Epithelial cell of umbilical artery (primary cell): ENCODE data around the gene PPOX. TPM values are rescaled to one million over a fixed set of nuclear protein-coding genes. Genes with fewer than 3 reads are reported as not detected.

ENCODE experiments used
- total RNA-seq: library from RNA; depleted of rRNA; stranded (reverse); fragments of >200 nt; gene quantifications from 2 replicates; pipeline ENCODE4 v1.2.3, GENCODE V29; 2014

Gene PPOX
- 16.3 and 17.5 TPM in 2 replicates for total RNA-seq

DNA sequence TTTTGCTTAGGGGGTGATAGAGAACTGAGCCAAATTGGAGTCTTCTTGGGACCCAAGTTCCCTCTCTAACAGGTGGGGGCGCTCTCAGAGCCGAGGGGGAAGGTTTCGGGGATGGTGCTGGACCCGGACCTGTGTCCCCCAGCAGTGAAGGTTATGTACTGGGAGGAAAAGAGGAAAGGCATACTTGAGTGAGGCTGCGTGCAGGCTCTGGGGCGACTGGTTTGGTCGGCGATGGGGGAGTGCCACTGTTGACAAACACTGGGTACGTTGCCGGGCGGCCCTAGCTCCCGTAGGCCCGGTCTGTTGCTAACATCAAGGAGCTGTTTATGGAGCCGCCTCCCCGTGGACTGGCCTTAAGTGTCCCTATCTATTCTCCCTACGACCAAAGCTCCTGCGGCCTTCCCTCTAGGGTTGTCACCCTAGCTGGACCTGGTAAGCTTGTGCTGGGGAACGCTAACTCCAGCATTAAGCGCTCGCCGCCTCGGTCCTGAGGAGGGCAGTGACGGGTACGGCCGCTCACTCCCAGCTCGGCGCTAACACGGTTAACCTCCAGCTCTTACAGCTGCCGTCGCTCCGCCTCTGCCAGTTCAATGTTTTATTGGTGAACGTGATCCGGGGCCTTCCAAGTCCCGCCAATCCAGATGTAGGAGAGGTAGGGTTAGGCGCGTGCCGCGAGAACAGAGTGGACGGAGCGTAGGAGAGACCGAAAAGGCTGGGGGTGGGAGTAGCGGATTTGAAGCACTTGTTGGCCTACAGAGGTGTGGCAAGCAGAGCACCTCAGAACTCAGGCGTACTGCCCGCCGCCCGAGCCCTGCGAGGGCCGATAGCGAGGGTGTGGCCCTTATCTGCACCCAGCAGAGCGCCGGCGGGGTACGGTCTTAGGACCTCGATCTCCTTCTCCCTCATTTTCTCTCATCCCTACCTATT is at the start of gene PPOX:
Gene PPOX (plus strand): TSS at position 685 of the 927 bp plus-strand sequence. CDS start 422 bp downstream, outside the sequence.

DNA sequence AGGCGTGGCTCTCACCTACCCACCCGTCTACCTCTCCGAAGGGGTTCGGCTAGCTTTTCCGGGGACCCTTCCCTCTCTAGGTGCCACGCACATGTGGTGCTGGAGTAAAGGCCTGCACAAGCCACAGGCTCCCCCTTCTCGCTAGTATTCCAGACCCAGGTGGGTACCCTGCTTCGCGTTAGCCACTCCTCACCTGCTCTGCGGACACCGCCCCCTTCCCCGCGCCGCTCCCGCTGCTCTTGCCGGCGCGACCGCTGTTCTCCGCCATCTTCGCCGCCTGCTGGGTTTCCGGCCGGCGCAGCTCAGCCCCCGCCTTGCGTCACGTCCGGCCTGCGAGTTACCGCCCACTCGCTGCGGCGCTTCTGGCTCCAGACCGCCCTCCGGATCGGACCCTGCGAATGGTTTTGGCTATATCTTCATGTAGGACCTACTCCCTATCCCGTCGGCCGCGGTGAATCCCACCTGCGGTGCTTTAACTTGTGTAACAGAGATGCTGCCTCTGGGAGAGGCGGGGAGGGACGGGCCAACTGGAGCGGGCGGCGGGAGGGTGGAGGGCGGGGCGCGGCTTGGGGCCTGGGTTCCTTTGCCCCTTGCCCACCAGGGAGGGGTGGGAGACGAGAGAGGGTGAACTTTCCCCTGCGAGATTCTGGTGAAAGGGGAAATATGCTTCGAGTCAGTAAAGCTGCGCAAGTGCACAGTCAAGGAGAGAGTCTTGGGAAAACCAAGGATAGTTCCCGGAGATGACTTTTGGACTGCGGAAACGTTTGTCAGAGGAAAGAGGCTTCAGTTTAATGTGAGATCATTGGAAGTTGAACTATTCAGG is 48.3 kb upstream of the PPOX start, which contains the start of the genes NIT1 and PFDN2:
Gene NIT1 (plus strand): TSS at position 347 of the 823 bp plus-strand sequence. CDS start 72 bp downstream, at position 419.
Gene PFDN2 (minus strand): TSS at position 279 of the 823 bp plus-strand sequence. CDS start 11 bp downstream, at position 268.

DNA sequence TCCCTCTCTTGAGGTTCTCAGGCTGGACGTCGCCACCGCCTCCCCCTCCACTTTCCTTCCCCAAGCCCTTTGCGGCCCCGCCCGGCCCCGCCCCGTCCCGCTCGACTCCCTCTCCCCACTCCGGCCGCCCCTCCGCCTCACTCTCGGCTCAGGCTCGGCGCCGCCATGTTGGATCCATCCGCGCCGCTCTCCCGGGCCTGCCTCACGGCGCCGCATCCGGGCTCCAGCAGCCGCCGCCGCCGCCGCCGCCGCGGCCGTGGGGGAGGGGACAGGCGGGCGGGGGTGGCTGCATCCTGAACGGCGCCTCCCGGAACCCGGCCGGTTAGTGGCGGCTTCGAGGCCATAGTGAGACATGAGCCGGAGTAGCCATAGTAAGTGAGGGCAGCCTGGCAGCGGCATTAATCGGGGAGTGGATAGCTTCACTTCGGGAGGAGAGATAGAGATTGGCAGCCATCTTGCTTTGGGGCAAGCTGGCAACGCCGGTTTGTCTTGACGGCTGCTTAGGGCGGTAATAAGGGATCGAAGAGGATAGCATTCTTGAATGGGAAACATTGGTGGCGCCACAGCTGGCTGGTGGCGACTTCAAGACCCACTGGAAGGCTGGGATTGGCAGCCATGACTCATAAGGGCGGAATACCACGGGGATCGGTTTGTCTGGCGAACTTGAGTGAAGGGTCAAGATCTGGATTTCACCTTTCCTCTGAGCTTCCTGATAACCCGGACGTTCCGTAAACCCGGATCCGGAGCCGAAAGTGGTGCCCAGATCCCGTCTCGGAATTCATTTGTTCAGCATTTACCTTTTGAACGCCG is 33.6 kb upstream of the PPOX start, which contains the start of gene DEDD:
Gene DEDD (minus strand): TSS at position 258 of the 810 bp plus-strand sequence. CDS start 8,205 bp downstream, outside the sequence.

DNA sequence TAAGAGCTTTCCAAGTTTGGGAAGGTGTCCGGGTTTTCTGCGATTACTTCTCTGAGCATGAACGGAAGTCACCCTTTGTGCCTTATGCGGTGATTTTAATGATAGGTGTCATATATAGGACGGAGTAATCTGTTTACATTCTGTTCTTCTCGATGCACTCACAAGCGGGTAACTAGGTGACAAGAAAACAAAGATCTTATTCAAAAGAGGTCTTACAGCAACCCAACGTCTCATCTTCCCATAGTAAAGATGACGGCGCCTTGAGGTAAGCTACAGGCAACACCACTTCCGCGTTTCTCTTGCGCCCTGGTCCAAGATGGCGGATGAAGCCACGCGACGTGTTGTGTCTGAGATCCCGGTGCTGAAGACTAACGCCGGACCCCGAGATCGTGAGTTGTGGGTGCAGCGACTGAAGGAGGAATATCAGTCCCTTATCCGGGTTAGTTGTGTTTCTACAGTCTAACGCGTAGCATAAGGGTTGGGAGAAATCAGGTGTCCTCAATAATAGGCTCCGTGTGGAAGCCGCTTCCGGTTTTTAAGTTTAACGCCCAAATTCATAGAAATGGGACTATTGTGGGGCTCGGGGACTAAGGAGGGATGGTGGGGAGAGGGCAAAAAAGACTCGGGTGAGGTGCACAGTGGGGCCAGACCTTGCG is 12.4 kb upstream of the PPOX start, which contains the start of gene UFC1:
Gene UFC1 (plus strand): TSS at position 297 of the 656 bp plus-strand sequence. CDS start 20 bp downstream, at position 317.

DNA sequence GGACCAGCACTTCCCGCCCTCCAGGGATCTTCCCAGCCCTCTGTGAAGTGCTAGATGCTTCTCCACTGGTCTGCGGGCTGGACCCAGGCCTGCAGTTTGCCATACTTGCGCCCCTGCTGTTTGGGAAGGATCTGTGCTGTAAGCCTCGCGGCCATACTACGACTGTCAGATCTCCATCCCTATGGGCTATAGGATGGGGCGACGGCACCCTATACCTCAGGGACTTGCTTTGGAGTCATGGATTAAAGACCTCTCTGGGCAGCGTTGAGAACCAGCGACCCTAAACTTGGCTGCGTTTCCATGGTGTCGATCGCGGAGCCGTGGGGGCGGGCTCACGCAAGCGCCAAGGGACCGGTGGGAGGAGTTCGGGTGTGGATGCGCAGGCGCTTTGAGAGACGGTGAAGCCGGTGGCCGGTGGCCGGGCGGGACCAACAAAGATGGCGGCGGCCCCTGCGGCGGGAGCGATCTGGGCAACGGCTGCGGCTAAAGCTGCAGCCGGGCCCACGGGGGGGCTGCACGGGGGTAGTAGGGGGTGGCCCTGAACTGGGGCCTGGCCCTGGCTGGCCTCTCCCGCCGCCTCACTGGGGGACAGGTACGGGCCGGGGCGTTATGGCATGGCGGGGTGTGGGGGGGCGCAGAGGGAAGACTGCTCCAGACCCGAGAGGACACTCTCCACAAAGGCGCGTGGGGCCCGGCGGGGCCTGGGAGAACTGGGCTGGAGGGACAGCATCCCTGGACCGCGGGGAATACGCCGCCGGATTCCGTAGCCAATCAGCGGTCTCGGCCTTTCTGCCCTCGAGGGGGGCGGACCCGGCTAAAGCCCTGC is 6.9 kb upstream of the PPOX start, which contains the start of gene USP21:
Gene USP21 (plus strand): TSS at position 414 of the 826 bp plus-strand sequence. CDS start 1,141 bp downstream, outside the sequence.

DNA sequence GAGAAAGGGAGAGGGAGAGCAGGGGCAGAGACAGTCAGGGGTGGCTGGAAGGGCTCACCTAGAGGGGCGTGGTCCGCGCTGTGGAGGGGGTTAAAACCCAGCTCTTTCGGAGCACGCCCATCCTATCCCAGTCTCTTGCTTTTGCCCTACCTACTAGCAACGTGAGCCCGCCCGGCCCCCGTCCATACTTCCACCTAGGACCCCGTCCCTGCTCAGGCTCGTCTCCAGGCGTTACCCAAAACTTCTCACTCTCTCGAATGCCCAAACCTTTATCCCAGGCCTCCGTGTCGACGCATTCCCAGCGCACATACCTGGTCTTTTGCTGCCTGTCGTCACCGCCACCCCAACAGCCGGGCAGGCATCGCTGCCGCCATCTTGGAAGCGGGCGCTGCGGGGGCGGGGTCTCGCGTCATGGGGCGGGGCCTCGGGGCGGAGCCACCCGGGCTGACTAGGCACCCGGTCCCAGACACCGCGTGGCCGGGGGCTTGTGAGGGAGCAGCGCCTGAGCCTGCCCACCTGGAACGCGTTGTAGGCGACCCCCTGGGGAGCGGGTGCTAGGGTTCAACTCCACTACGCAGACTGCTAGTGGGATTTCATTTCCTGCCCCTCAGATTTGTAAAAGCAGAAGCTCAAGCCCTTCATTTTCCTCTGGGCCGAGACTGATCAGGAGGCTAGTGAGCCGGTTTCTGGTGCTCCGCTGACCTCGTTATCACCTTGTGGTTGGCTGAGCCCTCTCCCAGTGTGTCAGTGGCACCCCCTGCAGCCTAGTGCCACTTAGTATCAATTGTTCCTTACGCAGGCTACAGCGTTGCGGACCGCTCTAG is 11.1 kb downstream of the PPOX start, which contains the start of gene B4GALT3:
Gene B4GALT3 (minus strand): TSS at position 396 of the 824 bp plus-strand sequence. CDS start 1,447 bp downstream, outside the sequence.

DNA sequence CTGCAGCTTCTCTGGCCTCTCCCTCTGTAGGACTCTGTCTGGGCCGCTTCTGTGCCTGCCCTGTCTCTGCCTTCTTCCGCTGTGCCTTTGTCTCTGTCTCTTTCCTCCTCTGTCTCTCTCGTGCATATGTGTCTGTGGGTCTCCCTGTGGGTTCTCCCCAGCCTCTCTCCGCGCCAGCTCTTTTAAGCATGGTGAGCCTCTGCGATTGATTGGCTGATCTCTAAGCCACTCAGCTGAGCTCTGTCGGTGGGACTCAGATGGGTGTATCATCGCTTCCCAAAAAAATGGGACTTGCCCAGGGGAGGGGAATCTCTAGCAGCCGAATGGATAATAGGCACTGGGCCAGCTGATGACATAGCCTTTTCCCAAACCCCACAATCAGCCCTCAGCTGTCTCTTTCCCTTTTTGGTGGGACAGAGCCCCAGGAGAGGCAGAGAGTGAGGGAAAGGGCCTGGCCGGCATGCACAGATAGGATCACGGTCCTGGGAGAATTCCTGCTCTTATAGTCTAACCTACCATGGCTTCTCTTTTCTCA is 32.7 kb downstream of the PPOX start, which contains the start of gene ADAMTS4:
Gene ADAMTS4 (minus strand): TSS at position 158 of the 535 bp plus-strand sequence. CDS start 427 bp downstream, outside the sequence.

DNA sequence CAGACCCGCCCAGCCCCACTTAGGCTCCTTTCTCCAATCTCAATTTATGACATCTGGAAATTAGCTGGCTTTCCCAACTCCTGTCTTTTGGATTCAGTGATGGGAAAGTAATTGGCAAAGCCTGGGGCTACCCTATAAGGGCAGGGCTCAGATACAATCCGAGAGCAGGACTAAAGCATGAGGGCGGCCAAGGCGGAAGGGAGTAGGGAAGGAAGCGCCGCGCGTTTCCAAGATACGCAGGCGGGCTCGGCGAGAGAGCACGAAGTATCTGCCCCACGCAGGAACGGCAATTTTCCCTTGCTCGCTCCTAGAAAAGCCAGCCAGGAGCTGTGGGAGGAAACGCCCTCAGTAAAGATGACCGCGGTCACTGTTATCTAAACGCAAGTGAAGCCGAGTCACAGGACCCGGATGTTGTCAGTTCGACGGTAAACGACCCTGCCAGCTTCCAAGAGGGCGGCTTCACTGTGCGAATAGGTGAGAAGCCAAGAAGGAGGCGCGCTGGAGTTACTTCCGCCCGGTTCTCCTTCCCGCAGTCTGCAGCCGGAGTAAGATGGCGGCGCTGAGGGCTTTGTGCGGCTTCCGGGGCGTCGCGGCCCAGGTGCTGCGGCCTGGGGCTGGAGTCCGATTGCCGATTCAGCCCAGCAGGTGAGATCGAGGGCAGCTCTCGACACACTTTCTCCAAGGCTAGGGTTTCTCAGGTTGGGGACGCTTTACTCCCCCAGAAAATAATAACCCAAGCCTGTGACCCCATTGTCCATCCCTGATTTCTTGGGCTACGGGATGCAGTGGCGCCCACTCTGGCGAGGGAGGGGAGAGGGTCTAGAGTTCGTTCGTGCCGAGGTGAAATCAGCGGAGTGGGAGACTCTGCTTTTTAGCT is 35.8 kb downstream of the PPOX start, which contains the start of gene NDUFS2:
Gene NDUFS2 (plus strand): TSS at position 532 of the 877 bp plus-strand sequence. CDS start 19 bp downstream, at position 551.

DNA sequence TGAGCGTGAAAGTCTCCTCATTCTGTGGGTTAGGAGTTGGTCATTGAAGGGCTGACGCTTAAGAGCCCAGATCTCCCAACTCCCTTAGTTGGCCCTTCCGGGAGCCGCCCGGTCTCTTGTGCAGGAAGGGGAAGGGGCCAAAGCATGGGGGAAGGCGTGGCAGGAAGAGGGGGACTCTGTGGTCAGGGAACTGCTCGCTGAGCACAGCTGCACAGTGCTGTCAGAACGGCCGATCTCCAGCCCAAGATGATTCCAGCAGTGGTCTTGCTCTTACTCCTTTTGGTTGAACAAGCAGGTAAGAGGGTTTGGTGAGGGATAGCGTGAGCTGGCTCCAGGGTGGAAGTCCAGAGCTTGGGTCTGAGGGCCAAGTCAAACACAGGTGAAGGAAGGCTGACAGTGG is 48.9 kb downstream of the PPOX start, which contains the start of gene FCER1G:
Gene FCER1G (plus strand): TSS at position 220 of the 400 bp plus-strand sequence. CDS start 27 bp downstream, at position 247.

Other genes starting within 250 kb of the PPOX start
- gene ITLN2, start 211.6 kb upstream of the PPOX start, total RNA-seq: not detected in 2 replicates
- 104 and 115 TPM in 2 replicates for gene F11R, start 145.3 kb upstream of the PPOX start, total RNA-seq
- gene TSTD1, start 127.5 kb upstream of the PPOX start, total RNA-seq: 38.3 and 82.1 TPM in 2 replicates
- 81.5 and 113 TPM in 2 replicates for gene USF1, start 120.4 kb upstream of the PPOX start, total RNA-seq
- not detected in 2 replicates for gene ARHGAP30, start 96.5 kb upstream of the PPOX start, total RNA-seq
- gene NECTIN4, start 76.9 kb upstream of the PPOX start, total RNA-seq: 0.15 and 0.32 TPM in 2 replicates
- gene KLHDC9, start 68.1 kb upstream of the PPOX start, total RNA-seq: 0.65 and 2.9 TPM in 2 replicates
- 96.8 and 148 TPM in 2 replicates for gene PFDN2, start 48.4 kb upstream of the PPOX start, total RNA-seq
- 9.7 and 14.7 TPM in 2 replicates for gene NIT1, start 48.3 kb upstream of the PPOX start, total RNA-seq
- gene DEDD, start 33.8 kb upstream of the PPOX start, total RNA-seq: 31.2 and 35.4 TPM in 2 replicates
- 105 and 141 TPM in 2 replicates for gene UFC1, start 12.4 kb upstream of the PPOX start, total RNA-seq
- 3.3 and 5.5 TPM in 2 replicates for gene USP21, start 6.9 kb upstream of the PPOX start, total RNA-seq
- 18.5 and 19.8 TPM in 2 replicates for gene B4GALT3, start 11.1 kb downstream of the PPOX start, total RNA-seq
- gene ADAMTS4, start 32.6 kb downstream of the PPOX start, total RNA-seq: 16.0 and 16.6 TPM in 2 replicates
- 206 and 233 TPM in 2 replicates for gene NDUFS2, start 35.9 kb downstream of the PPOX start, total RNA-seq
- gene FCER1G, start 48.9 kb downstream of the PPOX start, total RNA-seq: not detected in 2 replicates
- not detected in 2 replicates for gene APOA2, start 57.2 kb downstream of the PPOX start, total RNA-seq
- gene TOMM40L, start 59.6 kb downstream of the PPOX start, total RNA-seq: 15.9 and 21.9 TPM in 2 replicates
- gene NR1I3, start 71.8 kb downstream of the PPOX start, total RNA-seq: not detected in 2 replicates
- gene PCP4L1, start 92.3 kb downstream of the PPOX start, total RNA-seq: not detected in 2 replicates
- 0.15 and 0.32 TPM in 2 replicates for gene MPZ, start 143.5 kb downstream of the PPOX start, total RNA-seq
- 22.1 and 46.2 TPM in 2 replicates for gene SDHC, start 148.0 kb downstream of the PPOX start, total RNA-seq
- not detected in 2 replicates for gene CFAP126, start 201.4 kb downstream of the PPOX start, total RNA-seq